H9 (cell line): ENCODE data around the gene ZNF76. TPM values are rescaled to one million over a fixed set of nuclear protein-coding genes. Genes with fewer than 3 reads are reported as not detected.

Source experiments
- DNase-seq: peaks from one replicate; pipeline ENCODE4 v3.0.0-alpha.2; 2017
- H2AFZ ChIP-seq: one replicate; pipeline ENCODE4 v1.6.1; 2013; ENCODE audit warnings: mild to moderate bottlenecking, low read length, control low read depth, moderate library complexity
- H2AK5ac ChIP-seq: 2 replicates; pipeline ENCODE4 v1.6.1; 2013; ENCODE audit warnings: low read length, control low read depth, mixed read lengths; ENCODE audit not compliant: insufficient read length
- H2BK120ac ChIP-seq: one replicate; pipeline ENCODE4 v1.6.1; 2013; ENCODE audit warnings: low read depth, mild to moderate bottlenecking, low read length, control low read depth, inconsistent platforms; ENCODE audit not compliant: poor library complexity, severe bottlenecking
- H2BK12ac ChIP-seq: 2 replicates; pipeline ENCODE4 v1.6.1; 2013; ENCODE audit warnings: low read length, control low read depth, mixed read lengths, low read depth; ENCODE audit not compliant: insufficient read length
- H2BK15ac ChIP-seq: 2 replicates; pipeline ENCODE4 v1.6.1; 2013; ENCODE audit warnings: low read depth, low read length, control low read depth
- H2BK20ac ChIP-seq: one replicate; pipeline ENCODE4 v1.6.1; 2013; ENCODE audit warnings: low read depth, mild to moderate bottlenecking, low read length, control low read depth, inconsistent platforms; ENCODE audit not compliant: poor library complexity, severe bottlenecking
- H2BK5ac ChIP-seq: 2 replicates; pipeline ENCODE4 v1.6.1; 2013; ENCODE audit warnings: low read length, control low read depth, mixed read lengths; ENCODE audit not compliant: insufficient read length
- H3K14ac ChIP-seq: 2 replicates; pipeline ENCODE4 v1.6.1; 2013; ENCODE audit warnings: low read length, control low read depth; ENCODE audit not compliant: insufficient read depth
- H3K18ac ChIP-seq: 2 replicates; pipeline ENCODE4 v1.6.1; 2013; ENCODE audit warnings: low read depth, mild to moderate bottlenecking, mixed read lengths, low read length, control low read depth; ENCODE audit not compliant: insufficient read length
- H3K23ac ChIP-seq: 2 replicates; pipeline ENCODE4 v1.6.1; 2013; ENCODE audit warnings: low read length, control low read depth, mixed read lengths, low read depth; ENCODE audit not compliant: insufficient read length
- H3K23me2 ChIP-seq: 2 replicates; pipeline ENCODE4 v1.6.1; 2013; ENCODE audit warnings: low read depth, mild to moderate bottlenecking, mixed read lengths, low read length, control low read depth; ENCODE audit not compliant: insufficient read length, poor library complexity, severe bottlenecking
- H3K27ac ChIP-seq: 2 replicates; pipeline ENCODE4 v1.5.1; 2013; ENCODE audit warnings: low read length, control low read depth, mixed read lengths, low read depth; ENCODE audit not compliant: insufficient read length
- H3K27me3 ChIP-seq: 2 replicates; pipeline ENCODE4 v1.6.1; 2013; ENCODE audit warnings: low read length, control low read depth, inconsistent platforms; ENCODE audit not compliant: insufficient read depth
- H3K4ac ChIP-seq: 2 replicates; pipeline ENCODE4 v1.6.1; 2013; ENCODE audit warnings: low read depth, mild to moderate bottlenecking, control low read depth, inconsistent platforms, low read length, moderate library complexity
- H3K4me1 ChIP-seq: 2 replicates; pipeline ENCODE4 v1.6.1; 2013; ENCODE audit warnings: low read length, control low read depth, inconsistent platforms; ENCODE audit not compliant: insufficient read depth
- H3K4me2 ChIP-seq: 2 replicates; pipeline ENCODE4 v1.6.1; 2013; ENCODE audit warnings: low read length, control low read depth, mixed read lengths; ENCODE audit not compliant: insufficient read length, insufficient read depth
- H3K56ac ChIP-seq: 2 replicates; pipeline ENCODE4 v1.6.1; 2013; ENCODE audit warnings: low read depth, mild to moderate bottlenecking, mixed read lengths, low read length, control low read depth; ENCODE audit not compliant: insufficient read length
- H3K79me1 ChIP-seq: 2 replicates; pipeline ENCODE4 v1.6.1; 2013; ENCODE audit warnings: low read depth, mild to moderate bottlenecking, moderate library complexity, low read length, control low read depth, inconsistent platforms; ENCODE audit not compliant: insufficient read depth, poor library complexity, severe bottlenecking
- H3K79me2 ChIP-seq: 2 replicates; pipeline ENCODE4 v1.6.1; 2013; ENCODE audit warnings: low read length, control low read depth, inconsistent platforms; ENCODE audit not compliant: insufficient read depth
- H3K9ac ChIP-seq: 2 replicates; pipeline ENCODE4 v1.6.1; 2013; ENCODE audit warnings: low read length, control low read depth, mixed read lengths; ENCODE audit not compliant: insufficient read length; ENCODE audit errors: extremely low read depth
- H3K9me3 ChIP-seq: one replicate; pipeline ENCODE4 v1.6.1; 2013; ENCODE audit warnings: low read depth, low read length, inconsistent platforms; ENCODE audit not compliant: control insufficient read depth
- H3T11ph ChIP-seq: one replicate; pipeline ENCODE4 v1.6.1; 2013; ENCODE audit warnings: mild to moderate bottlenecking, low read length, control low read depth, inconsistent platforms
- H4K20me1 ChIP-seq: one replicate; pipeline ENCODE4 v1.6.1; 2013; ENCODE audit not compliant: control insufficient read depth, insufficient read length, insufficient read depth
- H4K5ac ChIP-seq: 2 replicates; pipeline ENCODE4 v1.6.1; 2013; ENCODE audit warnings: low read depth, mild to moderate bottlenecking, mixed read lengths, low read length, control low read depth; ENCODE audit not compliant: insufficient read length
- H4K8ac ChIP-seq: replicated peaks from 2 replicates; pipeline ENCODE4 v1.6.1; 2013; ENCODE audit warnings: low read length, control low read depth, mixed read lengths, low read depth; ENCODE audit not compliant: insufficient read length
- H4K91ac ChIP-seq: 2 replicates; pipeline ENCODE4 v1.6.1; 2013; ENCODE audit warnings: low read depth, mild to moderate bottlenecking, moderate library complexity, mixed read lengths, low read length, control low read depth; ENCODE audit not compliant: insufficient read length
- H3K27ac Mint-ChIP-seq, 3 experiments: 2 replicates in 2 of 3; 3 replicates in 1 of 3; pipeline ENCODE4 v1.8.0; 2020 to 2021; ENCODE audit warnings: mixed read lengths in 3 of 3, mild to moderate bottlenecking in 1 of 3, moderate library complexity in 1 of 3
- H3K27me3 Mint-ChIP-seq: 2 replicates; pipeline ENCODE4 v1.8.0; 2021; ENCODE audit warnings: low read depth, mild to moderate bottlenecking, moderate library complexity, mixed read lengths
- H3K36me3 Mint-ChIP-seq, 3 experiments: 2 replicates in 2 of 3; 3 replicates in 1 of 3; pipeline ENCODE4 v1.8.0; 2020 to 2021; ENCODE audit warnings: low read depth in 3 of 3, mixed read lengths in 3 of 3; ENCODE audit not compliant: insufficient read depth in 1 of 3
- H3K4me1 Mint-ChIP-seq, 2 experiments: 2 replicates each; pipeline ENCODE4 v1.8.0; 2020; ENCODE audit warnings: mixed read lengths in 2 of 2
- H3K4me3 Mint-ChIP-seq, 2 experiments: 2 replicates in 1 of 2; 3 replicates in 1 of 2; pipeline ENCODE4 v1.8.0; 2020 to 2021; ENCODE audit warnings: mild to moderate bottlenecking in 2 of 2, mixed read lengths in 2 of 2, moderate library complexity in 1 of 2
- H3K9me3 Mint-ChIP-seq, 2 experiments: 2 replicates in 1 of 2; 3 replicates in 1 of 2; pipeline ENCODE4 v1.8.0; 2020; ENCODE audit warnings: mild to moderate bottlenecking in 2 of 2, mixed read lengths in 2 of 2, moderate library complexity in 1 of 2
- WGBS: extraction: QIAGEN DNeasy Blood & Tissue Kit; methylation state at CpG from one replicate; pipeline ENCODE4 v1.1.7; 2013; ENCODE audit warnings: missing lambda C conversion rate, low lambda C conversion rate, mixed read lengths; ENCODE audit not compliant: insufficient read length; ENCODE audit errors: extremely low coverage; 5-methylcytosine and 5-hydroxymethylcytosine counted together
- total RNA-seq: library from RNA; stranded (reverse); gene quantifications from 2 replicates; pipeline ENCODE4 v1.2.1, GENCODE V29; 2021
- TF ChIP-seq, protein P1 (sequence below): fragments of 200-600 bp; sonication (generic); conservative IDR thresholded peaks from 3 replicates; pipeline ENCODE4 v1.8.0; 2021; ENCODE audit warnings: antibody characterized with exemption, mild to moderate bottlenecking

ZNF76 gene
- total RNA-seq, 1 experiment from 2014 or later, result 21.1 TPM

DNA sequence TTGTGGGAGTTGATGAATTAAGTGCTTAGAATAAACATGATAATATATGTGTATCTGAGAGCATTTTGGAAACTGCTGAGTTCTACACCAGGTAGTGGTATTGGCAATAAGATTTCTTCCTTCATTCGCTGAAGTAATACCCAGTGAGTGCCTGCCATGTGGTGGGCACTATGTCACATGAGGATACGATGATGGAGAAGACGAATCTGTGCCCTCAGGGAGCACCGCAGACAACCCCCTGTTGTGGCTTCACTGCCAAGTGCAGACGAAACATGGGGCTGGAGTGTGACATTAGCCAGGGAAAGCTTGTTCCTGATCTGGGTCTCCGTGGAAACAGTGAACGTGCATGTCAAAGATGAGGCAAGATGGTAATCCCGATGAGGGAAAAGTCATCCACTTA is 7.9 kb downstream of the ZNF76 start:
- Histone ChIP-seq H4K8ac (no peak overlapping the region), H3K27ac (no peak overlapping the region), H2BK120ac (no peak overlapping the region), H3K23me2 (no peaks in the 10 kb centered on the region), H2AK5ac (no peak overlapping the region), H4K91ac (no peak overlapping the region), H3K4me2 (no peak overlapping the region), H3K4ac (no peak overlapping the region), H3K9ac (no peak overlapping the region), H3K18ac (no peak overlapping the region), H2AFZ (no peak overlapping the region), H3K79me2 (no peaks in the 10 kb centered on the region), H2BK20ac (no peak overlapping the region), H4K5ac (no peak overlapping the region), H2BK5ac (no peak overlapping the region), H4K20me1 (no peaks in the 10 kb centered on the region), H3K23ac (no peak overlapping the region), H2BK12ac (no peak overlapping the region), H3K9me3 (no peaks in the 10 kb centered on the region), H3K79me1 (no peaks in the 10 kb centered on the region), H3K27me3 (no peaks in the 10 kb centered on the region), H3K4me1 (no peaks in the 10 kb centered on the region), H3K56ac (no peak overlapping the region), H3T11ph (no peak overlapping the region), H3K14ac (no peak overlapping the region; the same call in 1 of the 2 replicates), H2BK15ac (no peak overlapping the region)
- Mint-ChIP-seq H3K9me3 (no peaks in the 10 kb centered on the region), H3K4me1 (peaks cover 3 to 4% of the 10 kb centered on the region in 2 experiments; a peak in 2 of 4 replicates), H3K27me3 (peaks cover 2% of the 10 kb centered on the region; the same call in 1 of the 2 replicates), H3K27ac (no peak overlapping the region; a peak in 1 of 7 replicates), H3K36me3 (peaks cover 0 to 4% (median 2%) of the 10 kb centered on the region in 3 experiments; a peak in 2 of 7 replicates), H3K4me3 (no peak overlapping the region)
- no peak for DNase-seq
- WGBS, result no CpG with 5 or more reads among the region's 8 CpGs
- TF ChIP-seq, protein P1, sequence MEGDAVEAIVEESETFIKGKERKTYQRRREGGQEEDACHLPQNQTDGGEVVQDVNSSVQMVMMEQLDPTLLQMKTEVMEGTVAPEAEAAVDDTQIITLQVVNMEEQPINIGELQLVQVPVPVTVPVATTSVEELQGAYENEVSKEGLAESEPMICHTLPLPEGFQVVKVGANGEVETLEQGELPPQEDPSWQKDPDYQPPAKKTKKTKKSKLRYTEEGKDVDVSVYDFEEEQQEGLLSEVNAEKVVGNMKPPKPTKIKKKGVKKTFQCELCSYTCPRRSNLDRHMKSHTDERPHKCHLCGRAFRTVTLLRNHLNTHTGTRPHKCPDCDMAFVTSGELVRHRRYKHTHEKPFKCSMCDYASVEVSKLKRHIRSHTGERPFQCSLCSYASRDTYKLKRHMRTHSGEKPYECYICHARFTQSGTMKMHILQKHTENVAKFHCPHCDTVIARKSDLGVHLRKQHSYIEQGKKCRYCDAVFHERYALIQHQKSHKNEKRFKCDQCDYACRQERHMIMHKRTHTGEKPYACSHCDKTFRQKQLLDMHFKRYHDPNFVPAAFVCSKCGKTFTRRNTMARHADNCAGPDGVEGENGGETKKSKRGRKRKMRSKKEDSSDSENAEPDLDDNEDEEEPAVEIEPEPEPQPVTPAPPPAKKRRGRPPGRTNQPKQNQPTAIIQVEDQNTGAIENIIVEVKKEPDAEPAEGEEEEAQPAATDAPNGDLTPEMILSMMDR, result no peak
